Fibroblast of skin of left biceps (primary cell): ENCODE results near the gene SWT1.

Source experiments
- DNase-seq, 2 experiments: peaks; one replicate each; pipeline ENCODE4 v3.0.0-alpha.2; 2013; ENCODE audit warnings: low read depth in 2 of 2

SWT1 gene

DNA sequence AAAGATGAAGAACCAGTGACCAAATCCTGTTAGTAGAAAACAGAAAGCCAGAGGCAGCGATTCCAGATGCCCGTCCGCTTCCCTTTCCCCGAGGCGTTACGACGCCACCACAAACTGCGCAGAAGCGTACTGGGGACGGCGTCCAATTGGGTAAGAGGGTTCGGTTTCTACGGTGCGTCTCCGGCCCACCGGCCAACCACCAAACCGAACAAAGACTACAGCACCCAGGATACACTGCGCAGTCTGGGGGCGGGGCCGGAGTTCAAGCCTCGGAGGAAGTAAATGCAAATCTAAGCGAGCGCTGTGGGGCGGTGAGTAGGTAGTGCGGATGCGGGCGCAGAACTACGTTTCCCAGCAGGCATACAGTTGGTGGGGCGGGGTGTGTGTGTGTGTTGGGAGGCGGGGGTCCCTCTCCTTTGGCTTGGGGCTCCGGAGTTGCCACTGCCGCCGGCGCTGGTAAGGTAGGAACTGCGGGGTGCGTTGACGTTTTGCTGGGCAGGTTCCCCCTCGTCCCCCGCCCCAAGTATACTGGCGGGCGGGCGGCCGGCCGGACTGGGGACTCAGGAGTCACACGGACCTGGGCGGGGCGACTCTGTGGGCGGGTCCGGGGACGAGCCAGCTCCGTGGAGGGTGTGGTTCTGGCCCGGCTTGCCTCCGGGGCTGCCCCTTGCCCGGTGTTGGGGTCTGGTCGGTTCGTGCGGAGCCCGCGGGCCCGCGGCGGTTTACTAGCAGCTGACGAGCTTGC, at the start of gene SWT1, which contains the start of gene TRMT1L:
Gene SWT1, plus strand, starts transcription at position 314 of the 745 bp plus-strand sequence. CDS start 3,675 bp downstream, outside the sequence.
Gene TRMT1L, minus strand, starts transcription at position 100 of the 745 bp plus-strand sequence. CDS start 241 bp downstream, outside the sequence.
- DNase-seq = peak; percentile 97

- no peak for DNase-seq
Observed at GRCh38 chr1:185108321-185108720, 48.6 kb upstream of the SWT1 start.

GRCh38 chr1:185110145-185110544, 46.8 kb upstream of the SWT1 start:
- no peak for DNase-seq

DNA sequence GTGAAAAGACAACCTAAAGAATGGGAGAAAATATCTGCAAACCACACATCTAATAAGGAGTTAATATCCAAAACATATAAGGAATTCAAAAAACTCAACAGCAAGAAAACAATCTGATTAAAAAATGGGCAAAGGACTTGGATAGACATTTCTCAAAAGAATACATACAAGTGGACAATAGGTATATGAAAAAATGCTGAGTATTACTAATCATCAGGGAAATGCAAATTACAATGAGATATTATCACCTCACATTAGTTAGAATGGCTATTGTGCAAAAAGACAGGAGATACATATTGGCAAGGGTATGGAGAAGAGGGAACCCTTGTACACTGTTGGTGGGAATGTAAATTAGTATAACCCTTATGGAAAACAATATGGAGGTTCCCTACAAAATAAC, 45.1 kb upstream of the SWT1 start:
- no peak for DNase-seq

- DNase-seq = no peak
Observed at GRCh38 chr1:185112356-185112755, 44.6 kb upstream of the SWT1 start.

DNA sequence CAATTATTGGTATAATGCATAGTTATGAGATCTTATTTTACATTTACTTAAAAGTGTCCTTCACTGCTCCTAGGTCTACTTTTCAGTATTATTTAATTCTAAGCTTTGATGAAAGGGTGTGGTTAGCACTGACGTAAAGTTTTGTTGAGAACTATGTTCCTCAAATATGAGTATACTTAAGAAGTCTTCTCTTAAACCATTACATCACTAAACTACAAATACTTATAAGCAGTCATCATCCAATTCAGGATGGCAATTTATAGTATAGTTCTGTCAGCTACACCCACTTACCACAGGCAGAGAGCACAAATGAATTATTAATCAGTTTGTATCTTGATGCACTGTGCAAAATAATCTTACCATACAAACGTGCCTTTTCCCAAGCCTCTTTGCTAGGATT, 27.3 kb upstream of the SWT1 start:
- no peak for DNase-seq

DNA sequence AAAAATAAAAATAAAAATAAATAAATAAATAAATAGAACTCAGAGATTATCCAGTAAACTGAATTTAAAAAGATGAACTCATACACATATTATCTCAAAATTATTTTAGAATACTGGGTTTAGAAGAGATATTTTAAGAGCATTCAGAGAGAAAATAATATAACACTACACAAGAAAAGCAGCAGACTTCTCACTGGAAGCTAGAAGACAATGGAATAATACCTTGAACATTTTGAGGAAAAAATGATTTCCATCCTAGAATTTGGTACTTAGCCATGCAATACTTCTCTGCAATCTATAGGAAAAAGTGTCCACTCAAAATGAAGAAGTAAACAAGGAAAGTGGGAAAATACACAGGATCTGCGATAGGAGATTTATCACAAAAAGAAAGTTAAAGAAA, 24.4 kb upstream of the SWT1 start:
- DNase-seq = no peak

GRCh38 chr1:185137896-185138545, 18.9 kb upstream of the SWT1 start:
- no peak for DNase-seq

DNA sequence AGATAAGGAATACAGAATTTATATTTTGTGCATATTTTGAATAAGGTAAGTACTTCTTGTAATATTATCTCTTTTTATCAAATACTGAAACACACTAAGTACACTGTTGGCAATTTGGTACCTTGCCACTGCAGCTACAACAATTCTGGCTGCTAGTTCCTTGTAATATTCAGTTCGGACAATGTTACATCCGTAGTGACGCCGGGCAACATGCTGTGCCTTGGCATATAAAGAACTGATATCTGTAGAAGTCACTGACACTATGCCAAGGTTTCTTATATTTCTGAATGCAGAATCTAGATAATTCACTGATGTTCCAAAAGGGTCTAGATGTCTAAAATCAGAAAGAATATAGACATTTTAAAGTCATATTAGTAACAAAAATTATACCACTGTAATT, 17.7 kb upstream of the SWT1 start:
- no peak for DNase-seq

DNA sequence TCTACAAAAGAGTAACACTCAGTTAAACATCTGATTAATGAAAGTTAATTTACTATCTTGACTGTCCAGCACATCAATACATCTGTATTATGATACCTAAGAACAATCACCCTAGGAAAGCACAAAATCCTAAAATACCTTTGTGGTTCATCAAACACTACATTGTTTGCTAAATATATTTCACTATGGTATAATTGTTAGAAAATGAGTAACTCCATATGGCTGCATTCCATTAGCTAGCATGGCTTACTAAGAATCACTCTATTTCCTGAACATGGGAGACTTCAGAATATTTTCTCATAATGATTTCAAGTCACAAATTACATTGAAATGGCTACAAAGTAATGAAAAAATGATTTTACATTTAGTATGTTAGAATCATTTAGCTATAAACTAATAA, 12.7 kb upstream of the SWT1 start:
- peak; percentile 13 to 26 for DNase-seq

DNA sequence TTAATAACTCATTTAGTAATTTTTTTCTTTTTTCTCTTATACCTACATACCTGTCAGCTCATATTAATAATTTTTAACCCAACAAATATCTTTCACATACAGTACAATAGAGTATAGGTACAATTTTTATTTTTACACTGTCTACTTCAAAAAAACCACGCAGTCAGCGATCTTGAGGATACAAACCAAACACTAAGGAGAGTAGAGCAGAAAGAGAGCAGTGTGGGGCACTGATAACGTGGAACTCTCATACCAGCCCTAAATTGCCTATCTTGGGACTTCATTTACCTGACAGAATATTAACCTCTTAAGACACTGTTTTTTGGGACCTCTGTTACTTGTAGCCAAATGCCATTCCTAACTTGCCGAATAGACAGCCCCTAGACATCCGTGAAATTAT, 5.8 kb upstream of the SWT1 start:
- no peak for DNase-seq

- no peak for DNase-seq
Observed at GRCh38 chr1:185152187-185152767, 4.7 kb upstream of the SWT1 start.

- no peak for DNase-seq
Observed at GRCh38 chr1:185154912-185155513, 2.0 kb upstream of the SWT1 start.

GRCh38 chr1:185155600-185156287, 1.2 kb upstream of the SWT1 start:
- DNase-seq = no peak

- DNase-seq = no peak
Observed at GRCh38 chr1:185156288-185156853, 596 bp upstream of the SWT1 start.

GRCh38 chr1:185157599-185158412, 839 bp downstream of the SWT1 start:
- DNase-seq = no peak

- no peak for DNase-seq
Observed at GRCh38 chr1:185158800-185159199, 1.8 kb downstream of the SWT1 start.

GRCh38 chr1:185159966-185160365, 3.0 kb downstream of the SWT1 start:
- no peak for DNase-seq

- DNase-seq = no peak
Observed at GRCh38 chr1:185162491-185162890, 5.5 kb downstream of the SWT1 start.

DNA sequence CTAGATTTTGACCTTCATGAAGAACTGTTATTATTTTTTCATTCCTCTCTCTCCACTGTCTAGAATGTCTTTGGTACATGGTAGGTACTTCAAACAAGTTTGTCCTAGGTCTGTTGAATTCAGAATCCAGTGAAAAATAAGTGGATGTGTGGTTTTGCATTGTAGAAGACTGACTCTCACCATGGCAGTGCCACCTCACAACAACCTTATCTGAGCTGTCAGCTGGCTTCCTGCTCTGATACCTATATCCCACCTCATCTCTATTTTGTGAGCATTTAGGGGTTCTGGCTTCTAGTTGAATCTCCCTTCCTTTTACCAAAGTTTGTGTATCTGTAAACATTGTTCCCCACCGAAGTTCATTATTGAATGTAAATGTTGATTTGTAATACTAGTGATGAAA, 9.1 kb downstream of the SWT1 start:
- DNase-seq = no peak
